Measurements from ENCODE around the gene HSD11B2.
A peak's percentile ranks its signal among the peaks of the same experiment; 100 is the strongest.

HSD11B2 gene

DNA sequence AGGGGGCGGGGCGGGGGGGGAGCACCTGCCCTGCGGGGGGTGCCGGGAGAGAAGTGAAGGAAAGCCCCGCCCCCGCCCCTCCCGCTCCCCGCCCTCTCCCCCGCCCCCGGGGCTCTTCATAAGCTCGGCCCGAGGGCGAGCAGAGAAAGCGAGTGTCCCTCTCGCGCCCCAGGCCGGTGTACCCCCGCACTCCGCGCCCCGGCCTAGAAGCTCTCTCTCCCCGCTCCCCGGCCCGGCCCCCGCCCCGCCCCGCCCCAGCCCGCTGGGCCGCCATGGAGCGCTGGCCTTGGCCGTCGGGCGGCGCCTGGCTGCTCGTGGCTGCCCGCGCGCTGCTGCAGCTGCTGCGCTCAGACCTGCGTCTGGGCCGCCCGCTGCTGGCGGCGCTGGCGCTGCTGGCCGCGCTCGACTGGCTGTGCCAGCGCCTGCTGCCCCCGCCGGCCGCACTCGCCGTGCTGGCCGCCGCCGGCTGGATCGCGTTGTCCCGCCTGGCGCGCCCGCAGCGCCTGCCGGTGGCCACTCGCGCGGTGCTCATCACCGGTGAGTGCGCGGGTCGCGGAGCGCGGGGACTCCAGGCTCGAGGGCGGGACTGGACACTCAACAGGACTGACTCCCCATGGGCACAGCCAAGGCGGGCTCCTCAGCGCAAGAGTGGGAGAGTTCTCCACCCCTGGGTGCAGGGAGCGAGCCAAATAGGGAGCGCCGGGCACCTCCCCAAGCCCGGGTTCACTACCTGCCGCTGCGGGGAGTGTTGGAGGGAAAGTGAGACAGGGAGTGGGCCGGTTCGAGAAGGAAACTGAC, at the start of gene HSD11B2:
Gene HSD11B2, plus strand, starts transcription at position 145 of the 798 bp plus-strand sequence. Its CDS starts 128 bp downstream, at position 273.
- DNase-seq (ENCODE audit: low read depth), result peak; percentile 49

DNA sequence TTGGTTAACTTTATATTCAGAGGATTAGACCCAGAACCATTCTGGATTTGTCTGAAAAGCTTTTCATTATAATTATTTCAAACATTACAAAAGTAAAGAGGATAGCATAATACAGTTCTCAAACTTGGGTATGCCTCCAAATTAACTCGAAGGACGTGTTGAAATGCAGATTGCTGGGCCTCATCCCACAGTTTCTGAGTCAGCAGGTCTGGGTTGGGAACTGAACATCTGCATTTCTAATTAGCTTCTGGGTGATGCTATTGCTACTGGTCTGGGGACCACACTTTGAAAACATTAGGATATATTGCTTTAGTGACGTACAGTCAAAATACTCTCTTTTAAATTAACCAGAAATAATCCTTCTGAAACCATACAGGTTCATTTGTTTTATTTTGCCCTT, 47.6 kb upstream of the HSD11B2 start:
- no peak for DNase-seq (ENCODE audit: low read depth)

DNA sequence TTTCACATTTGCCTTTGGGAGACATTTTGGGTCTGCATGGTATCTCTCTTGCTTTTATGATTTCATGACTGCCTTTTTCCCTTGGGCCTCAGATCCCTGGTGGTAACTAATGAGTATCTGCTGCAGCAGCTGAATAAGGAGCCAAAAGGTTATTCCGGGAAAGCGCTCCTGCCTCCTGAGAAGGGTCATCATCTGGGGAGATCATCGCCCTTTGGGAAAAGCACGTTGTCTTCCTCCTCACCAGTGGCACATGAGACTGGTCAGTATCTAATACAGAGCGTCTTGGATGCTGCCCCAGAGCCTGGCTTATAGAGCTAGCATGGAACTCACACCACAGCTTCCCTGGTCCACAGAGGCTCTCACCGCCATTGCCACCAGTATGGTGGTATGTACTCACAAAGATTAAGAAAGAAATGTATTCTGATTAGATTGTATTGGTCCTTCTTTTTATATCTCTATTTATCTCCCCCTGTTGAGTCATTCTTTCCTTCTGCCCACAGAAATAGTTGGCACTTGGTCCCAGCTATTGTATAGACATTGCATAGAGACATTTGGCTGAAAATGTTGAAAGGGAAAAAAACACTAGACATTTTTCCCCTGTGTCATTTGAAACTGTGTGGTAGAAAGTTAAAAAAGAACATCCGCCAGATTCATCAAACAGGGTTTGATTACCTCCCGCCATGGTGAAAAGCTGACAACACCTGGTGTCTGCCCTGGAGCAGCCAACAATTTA, 46.0 kb upstream of the HSD11B2 start:
- no peak for DNase-seq (ENCODE audit: low read depth)

DNA sequence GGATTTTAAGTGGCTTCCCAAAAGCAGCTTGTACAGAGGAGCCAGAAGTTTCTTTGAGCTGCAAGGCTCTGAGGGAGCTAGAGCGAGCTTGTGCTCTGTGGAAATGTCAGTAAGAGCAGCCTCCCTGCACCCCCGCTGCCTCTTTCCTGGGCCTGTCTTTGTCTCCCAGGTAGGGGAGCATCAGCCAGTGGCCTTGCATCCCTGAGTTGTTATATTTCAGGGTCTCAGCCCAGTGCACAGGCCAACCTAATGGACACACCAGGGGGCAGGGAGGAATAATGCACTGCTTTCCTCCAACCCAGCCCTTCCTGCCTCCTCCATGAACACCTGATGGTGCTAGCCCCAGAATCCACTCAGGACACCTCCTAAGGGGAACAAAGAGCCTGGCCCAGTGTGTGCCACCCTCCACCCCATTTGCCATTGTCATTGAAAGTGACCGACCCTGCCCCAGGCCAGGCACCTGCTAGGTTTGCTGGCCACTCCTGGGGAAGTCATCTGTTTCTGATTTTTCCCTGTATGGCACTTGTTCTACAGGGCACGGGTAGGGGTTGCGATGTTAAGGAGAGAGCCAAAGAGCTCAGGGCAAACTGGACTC, 44.0 kb upstream of the HSD11B2 start:
- no peak for DNase-seq (ENCODE audit: low read depth)

DNA sequence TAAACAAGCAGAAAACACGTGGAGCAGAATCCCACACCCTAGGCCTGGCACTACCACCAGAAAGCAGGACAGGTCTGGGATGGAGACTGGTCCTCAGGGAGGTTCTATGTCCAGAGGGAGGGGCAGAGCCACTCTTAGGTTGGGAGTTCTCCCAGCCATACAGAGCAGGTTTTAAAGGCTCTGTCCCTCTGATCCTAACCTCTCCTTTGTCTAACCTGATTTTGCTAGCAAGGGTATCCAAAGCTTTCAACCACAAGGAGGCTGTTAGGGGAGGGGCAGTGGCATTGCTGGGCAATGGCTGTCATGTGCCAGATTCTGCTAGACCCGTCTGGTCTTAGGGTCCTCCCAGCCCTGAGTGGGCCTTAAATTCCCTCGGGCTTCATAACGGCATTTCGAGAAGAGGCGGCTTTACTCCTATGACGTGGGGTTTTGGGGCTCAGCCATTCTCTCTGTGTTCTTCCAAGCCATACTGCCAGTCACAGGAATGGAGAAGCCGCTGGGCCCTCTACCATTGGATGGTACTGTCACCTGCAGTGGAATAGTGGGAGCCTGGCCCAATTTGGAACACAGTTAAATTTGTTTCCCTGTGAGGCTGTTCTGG, 43.3 kb upstream of the HSD11B2 start:
- no peak for DNase-seq (ENCODE audit: low read depth)

DNA sequence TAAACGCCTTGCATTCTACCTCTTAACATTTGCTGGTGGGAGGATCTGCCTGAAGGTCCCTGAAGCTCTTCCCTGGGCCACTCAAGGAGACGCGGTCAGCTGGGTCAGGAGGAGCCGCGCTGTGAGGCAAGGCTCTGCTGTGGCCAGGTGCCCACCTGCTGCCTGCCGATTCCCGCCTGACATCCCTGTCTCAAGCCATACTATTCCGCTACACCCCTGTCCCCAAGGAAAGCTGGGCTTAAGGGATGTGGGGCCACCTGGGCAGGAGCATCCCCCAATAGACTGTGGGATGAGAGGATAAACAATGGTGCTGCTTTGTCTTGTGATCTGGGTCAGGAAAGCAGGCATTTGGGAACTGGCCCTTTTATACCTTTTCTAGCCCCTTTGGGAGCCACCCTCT, 42.7 kb upstream of the HSD11B2 start:
- DNase-seq (ENCODE audit: low read depth), result no peak

DNA sequence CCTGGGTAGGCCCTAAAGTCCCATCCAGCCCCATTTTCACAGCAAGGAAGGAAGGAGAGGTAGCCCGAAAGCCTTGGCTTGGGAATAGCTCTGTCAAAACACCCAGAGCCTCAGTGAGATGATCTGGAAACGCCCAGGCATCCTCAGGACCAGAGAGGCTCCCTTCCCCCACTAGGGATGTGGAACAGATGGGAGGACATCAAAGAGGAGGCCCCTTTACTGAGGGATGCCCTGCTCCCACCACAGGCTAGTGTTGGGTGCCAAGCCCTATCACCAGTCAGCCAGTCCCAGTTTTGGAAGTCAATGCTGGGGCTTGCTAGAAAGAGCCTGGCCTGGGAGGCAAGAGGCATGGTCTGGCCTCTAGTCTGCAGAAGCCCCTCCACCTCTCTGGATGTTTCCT, 42.3 kb upstream of the HSD11B2 start:
- DNase-seq (ENCODE audit: low read depth), result no peak

DNA sequence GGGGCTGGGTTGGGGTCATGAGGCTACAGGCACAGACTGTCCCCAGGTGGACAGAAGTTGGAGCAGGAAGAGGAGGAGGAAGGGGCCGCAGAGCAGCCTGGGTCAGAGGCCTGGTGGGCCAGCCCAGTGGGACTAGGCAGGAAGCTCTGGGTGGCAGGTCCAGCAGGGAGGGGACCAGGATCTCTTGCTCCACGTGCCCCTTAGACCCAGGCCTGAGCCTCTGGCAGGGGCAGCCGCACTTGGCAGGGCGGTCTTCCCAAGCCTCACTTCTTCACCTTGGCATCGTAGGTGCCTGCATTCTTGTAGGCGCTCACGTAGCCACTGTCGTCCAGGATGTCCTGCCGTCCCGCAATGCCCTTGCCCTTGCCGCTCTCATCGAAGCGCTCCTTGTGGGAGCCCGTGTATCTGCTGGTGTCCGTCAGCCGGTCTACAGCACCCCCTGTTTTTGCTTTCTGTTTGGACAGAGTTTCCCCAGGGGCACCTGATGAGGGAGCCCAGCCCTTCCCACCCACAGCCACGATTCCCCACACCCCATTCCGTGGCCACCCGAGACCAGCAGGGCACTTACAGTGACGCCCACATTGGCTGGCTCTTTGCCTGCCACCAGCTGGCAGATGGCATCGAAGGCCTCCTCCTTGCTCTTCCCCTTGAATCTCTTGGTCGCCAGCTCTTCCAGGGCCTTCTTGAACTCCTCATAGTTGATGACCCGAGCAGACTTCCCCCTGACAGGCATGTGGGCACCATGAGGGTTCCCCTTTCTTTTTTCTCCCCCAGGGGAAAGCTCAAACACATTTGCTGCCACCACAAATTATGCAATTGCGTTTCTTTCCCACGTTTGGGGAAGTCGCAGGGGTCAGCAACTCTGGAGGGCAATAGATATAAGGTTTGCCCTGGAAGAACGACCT, 40.8 kb upstream of the HSD11B2 start:
- no peak for DNase-seq (ENCODE audit: low read depth)

DNA sequence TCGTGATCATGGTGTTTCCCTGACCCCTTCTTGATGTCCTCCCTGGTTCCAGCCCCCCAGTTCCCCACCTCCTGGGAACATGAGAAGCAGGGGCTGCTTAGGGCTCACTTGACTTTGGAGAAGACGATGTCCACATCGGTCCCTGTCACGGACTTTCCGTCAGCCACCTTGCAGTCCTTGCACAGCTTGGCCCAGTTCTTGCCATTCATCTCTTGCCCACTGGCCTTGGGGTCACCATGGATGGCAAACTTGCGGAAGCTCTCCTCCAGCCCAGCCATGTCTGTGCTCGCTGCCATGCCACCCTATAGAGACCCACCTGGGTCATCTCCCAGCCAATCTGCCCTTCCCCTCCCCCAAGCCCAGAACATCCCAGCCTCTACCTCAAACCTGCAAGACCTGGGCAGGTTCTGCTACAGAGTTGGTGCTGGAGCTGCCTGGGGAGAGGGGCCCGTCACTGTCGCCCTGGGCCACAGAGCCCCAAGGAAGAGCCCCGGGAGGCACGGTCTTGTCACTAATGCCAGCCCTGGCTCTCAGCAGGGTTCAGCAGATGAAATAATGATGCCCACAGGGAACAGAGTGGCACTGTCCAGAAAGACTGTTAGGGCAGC, 40.0 kb upstream of the HSD11B2 start:
- DNase-seq (ENCODE audit: low read depth), result no peak

DNA sequence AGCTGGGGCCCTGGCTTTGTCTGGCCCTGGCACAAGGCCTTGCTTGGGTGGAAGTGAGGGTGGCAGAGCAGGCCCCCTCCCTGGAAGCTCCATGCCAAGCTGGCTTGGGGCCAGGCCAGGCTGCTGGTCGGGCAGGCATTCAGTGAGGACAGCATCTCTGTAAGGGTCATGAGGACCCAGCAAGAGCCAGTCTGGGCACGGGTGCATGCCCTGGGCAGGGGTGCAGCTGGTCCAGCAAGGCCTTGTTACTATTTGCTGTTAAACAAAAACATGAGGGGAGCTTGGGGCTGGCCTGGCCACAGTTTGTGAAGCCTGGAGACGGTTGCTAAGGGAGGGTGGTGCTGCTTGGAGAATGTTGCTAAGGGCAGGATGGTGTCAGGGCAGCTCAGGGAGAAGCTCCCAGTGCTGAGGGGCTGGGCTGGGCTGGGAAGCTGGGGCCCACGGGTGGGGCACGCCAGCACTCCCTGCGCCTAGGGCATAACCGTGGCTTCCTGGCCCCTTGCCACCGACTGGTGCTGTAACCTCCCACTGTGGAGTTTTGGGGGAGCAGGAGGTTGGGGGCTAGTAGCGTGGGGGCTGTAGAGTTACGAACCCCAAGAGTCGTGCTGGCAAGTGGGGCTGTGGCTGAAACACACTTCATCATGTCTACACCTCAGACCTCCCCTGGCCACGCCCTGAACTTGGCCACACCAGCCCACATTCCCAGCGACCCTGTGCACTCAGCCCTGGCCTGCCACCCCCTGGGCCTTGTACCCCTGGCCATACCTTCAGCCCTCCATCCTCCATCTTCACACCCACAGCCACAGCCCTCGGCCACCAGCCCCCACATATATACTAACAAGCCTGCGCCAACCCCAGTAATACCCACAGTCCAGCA, 39.3 kb upstream of the HSD11B2 start:
- DNase-seq (ENCODE audit: low read depth), result no peak

DNA sequence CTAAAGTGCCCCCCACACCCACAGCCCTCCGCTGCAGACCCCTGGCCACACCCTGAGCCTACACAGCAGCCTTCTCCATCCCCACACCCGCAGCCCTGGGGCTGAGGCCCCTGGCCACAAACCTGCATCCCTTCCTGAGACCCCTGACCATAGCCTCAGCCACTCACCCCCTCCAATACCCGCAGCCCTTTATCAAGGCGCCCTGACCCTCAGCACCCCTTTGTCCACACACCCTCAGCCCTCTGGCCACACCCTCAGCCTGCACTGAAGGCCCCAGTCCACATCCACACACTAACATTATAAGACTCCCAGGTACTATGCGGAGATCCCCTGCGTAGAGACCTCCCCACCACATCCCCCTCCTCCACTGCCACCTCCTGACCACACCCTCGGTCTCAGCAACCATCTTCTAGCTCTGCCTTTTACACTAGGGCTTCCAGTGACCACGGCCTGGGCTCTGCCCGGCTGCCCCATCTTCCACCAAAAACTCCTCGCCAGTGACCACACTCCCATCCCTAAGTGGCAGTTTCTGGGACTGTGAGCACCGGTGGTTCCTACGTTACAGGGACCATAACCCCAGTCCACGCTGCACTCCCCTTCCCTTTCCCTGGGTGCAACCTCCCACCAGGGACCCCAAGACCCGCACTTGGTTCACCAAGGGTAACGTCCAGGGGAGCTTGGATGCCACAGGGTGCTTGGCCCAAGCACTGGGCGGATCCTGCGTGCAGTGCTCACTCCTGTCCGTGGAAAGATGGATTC, 38.4 kb upstream of the HSD11B2 start:
- DNase-seq (ENCODE audit: low read depth), result no peak

DNA sequence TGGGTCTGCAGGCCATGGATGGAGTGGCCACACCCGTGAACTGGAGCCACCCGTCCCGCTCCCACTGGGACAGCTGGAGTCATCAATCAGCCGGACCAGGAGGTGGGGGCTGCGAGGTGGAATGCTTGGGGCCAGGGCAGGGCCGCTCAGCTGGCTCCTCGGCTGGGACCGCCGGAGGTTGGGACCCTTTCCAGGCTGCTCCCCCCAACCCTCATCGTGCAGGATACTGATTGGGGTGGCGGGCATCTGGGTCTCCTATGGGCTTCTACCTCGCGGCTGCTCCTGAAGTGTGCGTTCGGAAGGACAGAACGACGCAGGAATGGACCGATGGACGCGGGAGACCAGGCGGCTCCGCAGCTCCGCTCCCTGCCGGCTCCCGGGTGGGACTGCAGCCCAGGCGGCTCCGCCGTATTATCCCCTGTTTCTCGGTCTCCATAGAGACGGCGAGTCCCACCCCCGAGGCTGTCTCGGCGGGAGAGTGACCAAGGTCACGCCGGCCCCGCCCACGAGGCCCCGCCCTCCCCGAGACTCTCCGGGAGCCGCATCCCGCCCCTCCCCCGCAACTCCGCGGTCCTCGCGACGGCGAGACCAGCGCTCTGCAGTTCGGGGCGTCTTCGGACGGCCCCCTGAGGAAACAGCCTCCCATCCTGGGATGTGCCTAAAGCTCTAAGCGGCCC, 37.7 kb upstream of the HSD11B2 start, which contains the start of gene TPPP3:
Gene TPPP3, minus strand, starts transcription at position 388 of the 677 bp plus-strand sequence. CDS start 2,387 bp downstream, outside the sequence.
- DNase-seq (ENCODE audit: low read depth), result peak; percentile 71

DNA sequence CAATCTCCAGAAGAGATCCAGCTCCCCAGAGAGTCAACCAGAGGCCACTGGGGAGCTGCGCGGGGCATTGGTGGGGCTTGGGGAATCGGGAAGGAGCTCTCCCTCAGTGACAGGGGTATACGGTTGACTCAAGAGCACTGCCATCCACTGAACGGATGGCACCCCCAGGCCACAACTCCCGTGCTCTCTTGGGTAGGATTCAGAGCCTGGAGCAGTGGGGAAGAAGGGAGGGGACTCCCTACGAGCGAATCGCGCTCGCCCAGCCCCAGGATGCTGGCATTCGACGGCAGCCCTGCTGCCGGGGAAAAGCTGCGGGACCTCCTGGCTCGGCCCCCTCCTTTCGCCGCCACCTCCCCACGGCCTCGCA, 37.1 kb upstream of the HSD11B2 start:
- DNase-seq (ENCODE audit: low read depth), result no peak

DNA sequence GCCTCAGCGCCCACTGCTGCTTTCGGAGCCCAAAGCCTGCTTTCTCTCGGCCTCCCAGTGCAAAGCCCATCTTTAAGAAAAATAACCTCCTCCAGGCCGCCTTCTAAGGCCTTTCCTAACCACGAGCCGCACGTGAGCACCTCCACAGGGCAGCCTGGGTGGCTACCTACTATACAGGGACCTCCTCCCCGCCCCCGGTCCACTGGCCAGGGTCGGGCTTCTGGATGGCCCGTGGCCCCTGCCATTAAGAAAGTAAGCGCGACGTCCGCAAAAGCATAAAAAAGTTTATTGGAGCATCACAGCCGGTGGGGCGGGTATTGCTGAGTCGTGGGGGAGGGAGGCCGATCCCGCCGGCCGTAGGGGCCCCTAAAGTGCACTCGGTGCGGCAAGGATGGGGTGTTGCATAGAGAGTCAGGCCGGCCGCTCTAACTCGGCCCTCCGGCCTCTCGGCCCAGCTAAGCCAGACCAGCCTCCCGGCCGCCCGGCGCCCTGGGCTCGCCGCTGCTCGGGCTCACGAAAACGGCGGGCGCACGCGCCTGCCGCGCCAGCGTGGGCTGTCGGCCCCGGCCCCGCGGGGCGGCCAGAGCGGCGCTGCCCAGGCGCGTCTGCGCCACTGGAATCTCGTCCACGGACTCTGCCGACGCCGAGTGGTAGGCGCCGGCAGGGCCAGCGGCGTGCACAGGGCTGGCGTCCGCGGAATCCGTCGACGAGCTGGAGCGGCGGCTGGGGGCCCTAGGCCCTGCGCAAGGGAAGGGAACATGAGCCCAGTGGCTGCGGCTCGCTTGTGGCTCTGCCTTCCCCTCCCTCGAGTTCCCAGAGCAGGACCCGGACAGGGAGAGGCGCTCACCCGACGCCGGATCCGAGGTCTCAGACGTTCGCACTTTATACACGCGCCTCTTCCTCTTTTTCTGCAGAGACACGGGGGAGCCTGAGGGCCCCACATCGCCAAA, 36.5 kb upstream of the HSD11B2 start:
- no peak for DNase-seq (ENCODE audit: low read depth)

DNA sequence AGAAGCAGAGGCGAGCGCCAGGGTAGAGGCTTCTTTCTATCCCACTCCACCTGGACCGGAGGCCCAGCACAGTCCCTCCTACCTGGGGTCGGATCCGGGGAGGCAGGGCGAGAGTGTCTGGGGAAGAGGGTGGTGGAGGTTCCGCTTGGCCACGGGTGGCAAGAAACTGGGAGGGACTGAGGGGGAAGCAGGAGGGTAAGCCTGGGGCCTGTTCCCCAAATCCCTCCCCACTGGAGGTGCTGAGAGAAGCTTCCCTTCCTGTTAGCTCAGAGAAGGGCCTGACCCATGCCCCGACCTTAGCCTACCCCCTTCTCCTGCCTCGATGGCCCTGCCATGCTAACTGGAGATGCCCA, 35.8 kb upstream of the HSD11B2 start:
- no peak for DNase-seq (ENCODE audit: low read depth)

DNA sequence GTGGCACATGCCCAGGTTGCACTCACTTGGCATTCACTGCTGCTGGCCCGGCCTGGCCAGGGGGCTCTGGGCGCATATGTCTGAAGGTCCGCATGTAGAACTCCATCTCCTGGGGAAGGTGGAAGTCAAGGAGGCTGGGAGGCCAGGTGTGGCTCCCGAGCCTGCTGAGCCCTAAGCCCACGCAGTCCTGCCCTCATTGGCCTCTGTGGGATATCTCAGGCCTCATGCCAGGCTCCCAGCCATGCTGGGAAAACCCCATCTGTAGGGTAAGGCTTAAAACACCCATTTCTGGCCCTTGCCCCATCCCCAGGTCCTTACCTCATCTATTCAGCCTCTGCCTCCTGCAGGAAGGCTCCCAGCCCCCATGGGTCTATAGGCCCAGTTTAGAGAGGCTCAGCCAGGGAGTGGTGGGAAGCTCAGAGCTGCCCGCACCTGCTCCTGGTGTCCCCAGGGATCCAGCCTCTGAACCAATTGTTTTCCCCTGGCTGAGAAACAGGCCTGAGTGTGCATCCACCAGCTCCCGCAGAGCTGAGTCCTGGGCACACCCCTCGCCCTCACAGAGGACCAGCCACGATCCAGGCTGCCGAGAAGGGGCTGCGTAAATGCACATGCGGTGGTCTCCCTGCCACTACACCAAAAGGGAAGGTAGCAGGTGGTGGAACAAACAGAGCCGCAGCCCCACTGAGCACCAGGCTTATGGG, 35.3 kb upstream of the HSD11B2 start:
- DNase-seq (ENCODE audit: low read depth), result no peak

Measured in fibroblast of gingiva (primary cell).